DND-41 (cell line): Measurements from ENCODE around the gene CYB561D2.
A peak's percentile ranks its signal among the peaks of the same experiment; 100 is the strongest.

ENCODE experiments used
- ATAC-seq: fragments of 200-7000 bp; cut with Tn5 transposase; 3 replicates; pipeline ENCODE4 v1.9.1; 2021; ENCODE audit warnings: low read depth; ENCODE audit not compliant: insufficient read depth
- DNase-seq: peaks from one replicate; pipeline ENCODE4 v3.0.0-alpha.2; 2020
- H2AFZ ChIP-seq: 2 replicates; pipeline ENCODE4 v1.6.0; 2012; ENCODE audit warnings: low read depth, low read length
- H3K27ac ChIP-seq: 2 replicates; pipeline ENCODE4 v1.5.1; 2012; ENCODE audit warnings: low read length, inconsistent platforms
- H3K27me3 ChIP-seq: fragments of 200-600 bp; sonication (generic); 2 replicates; pipeline ENCODE4 v1.6.0; 2012; ENCODE audit warnings: low read length, mild to moderate bottlenecking, inconsistent platforms; ENCODE audit not compliant: insufficient read depth, poor library complexity
- H3K36me3 ChIP-seq: 2 replicates; pipeline ENCODE4 v1.5.1; 2012; ENCODE audit warnings: low read length, inconsistent platforms; ENCODE audit not compliant: insufficient read depth
- H3K4me1 ChIP-seq: 2 replicates; pipeline ENCODE4 v1.5.1; 2012; ENCODE audit warnings: mild to moderate bottlenecking, low read length; ENCODE audit not compliant: insufficient read depth
- H3K4me2 ChIP-seq: 2 replicates; pipeline ENCODE4 v1.6.0; 2012; ENCODE audit warnings: mild to moderate bottlenecking, moderate library complexity, low read length, inconsistent platforms; ENCODE audit not compliant: insufficient read depth
- H3K4me3 ChIP-seq, 2 experiments: fragments of 200-600 bp in 1 of 2; shearing (Covaris generic) in 1 of 2; 2 replicates each; pipeline ENCODE4 v1.5.1; 2012 to 2016; ENCODE audit warnings: inconsistent platforms in 2 of 2, low read length in 2 of 2, mild to moderate bottlenecking in 2 of 2, low read depth in 1 of 2, moderate library complexity in 1 of 2
- H3K79me2 ChIP-seq: 2 replicates; pipeline ENCODE4 v1.6.0; 2012; ENCODE audit warnings: low read length, inconsistent platforms; ENCODE audit not compliant: insufficient read depth
- H3K9ac ChIP-seq: 2 replicates; pipeline ENCODE4 v1.6.0; 2012; ENCODE audit warnings: low read depth, mild to moderate bottlenecking, inconsistent platforms, low read length, moderate library complexity
- H3K9me3 ChIP-seq: 2 replicates; pipeline ENCODE4 v1.5.1; 2012; ENCODE audit warnings: low read length, moderate library complexity, mild to moderate bottlenecking, inconsistent platforms; ENCODE audit not compliant: insufficient read depth, severe bottlenecking
- H4K20me1 ChIP-seq: 2 replicates; pipeline ENCODE4 v1.6.0; 2012; ENCODE audit warnings: low read length; ENCODE audit not compliant: insufficient read depth
- EZH2 ChIP-seq: IDR thresholded peaks from 3 replicates; pipeline ENCODE4 v1.6.1; 2012; ENCODE audit warnings: borderline replicate concordance, low read depth, mild to moderate bottlenecking, moderate library complexity, low read length, inconsistent platforms; ENCODE audit not compliant: severe bottlenecking
- TF ChIP-seq, protein P1 (sequence below): IDR thresholded peaks from 2 replicates; pipeline ENCODE4 v1.5.1; 2012; ENCODE audit warnings: borderline replicate concordance, low read length, moderate library complexity, mild to moderate bottlenecking; ENCODE audit not compliant: poor library complexity, severe bottlenecking; ENCODE audit errors: extremely low read depth

The CYB561D2 gene

DNA sequence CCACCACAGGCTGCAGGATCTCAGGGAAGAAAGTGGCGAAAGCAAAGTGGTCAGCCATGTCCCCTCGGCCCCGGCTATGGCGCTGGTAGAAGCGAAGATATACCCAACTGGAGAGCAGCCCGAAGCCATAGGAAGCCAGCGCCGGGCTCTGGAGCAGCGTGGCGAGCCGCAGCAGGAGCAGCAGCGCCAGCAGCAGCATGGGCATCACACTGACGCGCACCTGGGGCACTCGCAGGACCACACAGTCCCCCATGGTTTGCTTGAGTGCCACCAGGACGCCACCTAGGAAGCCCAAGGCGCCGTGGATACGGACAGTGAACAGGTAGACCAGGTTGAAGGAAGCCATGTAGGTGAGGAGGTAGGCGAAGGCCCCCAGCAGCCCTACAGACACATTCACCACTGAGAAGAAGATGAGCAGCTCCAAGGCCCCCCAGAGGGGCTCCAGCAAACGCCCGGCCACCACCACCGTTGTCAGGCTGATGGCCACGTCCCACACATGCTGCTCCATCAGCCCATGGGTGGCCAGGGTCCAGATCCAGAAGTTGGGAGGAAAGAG lies 7.8 kb downstream of the CYB561D2 start:
- H3K27ac ChIP-seq = peak overlapping the region; percentile 61

GRCh38 chr3:50358911-50359759 lies 8.5 kb downstream of the CYB561D2 start, which contains the start of gene TMEM115:
TSS of gene TMEM115 (minus strand) at chr3:50359521. CDS start at chr3:50359063, 458 bp downstream.
- Histone ChIP-seq H3K4me2 (peak within 1 kb of the TSS; percentile 98), H3K27ac (peak within 1 kb of the TSS; percentile 67), H3K9me3 (no peaks in the 10 kb centered on the region)

More for the DNA sequence above, 7.8 kb downstream of the CYB561D2 start:
- H3K36me3 ChIP-seq = peaks cover 54% of the 10 kb centered on the region
- no peaks in the 10 kb centered on the region for H3K27me3 ChIP-seq
- H4K20me1 ChIP-seq = peaks cover 43% of the 10 kb centered on the region
- TF ChIP-seq EZH2 = no peak
- TF ChIP-seq, protein P1, sequence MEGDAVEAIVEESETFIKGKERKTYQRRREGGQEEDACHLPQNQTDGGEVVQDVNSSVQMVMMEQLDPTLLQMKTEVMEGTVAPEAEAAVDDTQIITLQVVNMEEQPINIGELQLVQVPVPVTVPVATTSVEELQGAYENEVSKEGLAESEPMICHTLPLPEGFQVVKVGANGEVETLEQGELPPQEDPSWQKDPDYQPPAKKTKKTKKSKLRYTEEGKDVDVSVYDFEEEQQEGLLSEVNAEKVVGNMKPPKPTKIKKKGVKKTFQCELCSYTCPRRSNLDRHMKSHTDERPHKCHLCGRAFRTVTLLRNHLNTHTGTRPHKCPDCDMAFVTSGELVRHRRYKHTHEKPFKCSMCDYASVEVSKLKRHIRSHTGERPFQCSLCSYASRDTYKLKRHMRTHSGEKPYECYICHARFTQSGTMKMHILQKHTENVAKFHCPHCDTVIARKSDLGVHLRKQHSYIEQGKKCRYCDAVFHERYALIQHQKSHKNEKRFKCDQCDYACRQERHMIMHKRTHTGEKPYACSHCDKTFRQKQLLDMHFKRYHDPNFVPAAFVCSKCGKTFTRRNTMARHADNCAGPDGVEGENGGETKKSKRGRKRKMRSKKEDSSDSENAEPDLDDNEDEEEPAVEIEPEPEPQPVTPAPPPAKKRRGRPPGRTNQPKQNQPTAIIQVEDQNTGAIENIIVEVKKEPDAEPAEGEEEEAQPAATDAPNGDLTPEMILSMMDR = no peak
- H3K4me2 ChIP-seq = peak overlapping the region; percentile 98
- H3K9ac ChIP-seq = peak overlapping the region; percentile 70
- H3K4me3 ChIP-seq = peak overlapping the region; percentile 64 to 67; a peak in 3 of 4 replicates
- peaks cover 54% of the 10 kb centered on the region for H3K79me2 ChIP-seq
- no peak overlapping the region for H2AFZ ChIP-seq
- H3K4me1 ChIP-seq = peaks cover 44% of the 10 kb centered on the region
- H3K9me3 ChIP-seq = no peaks in the 10 kb centered on the region
- no peak for DNase-seq
- ATAC-seq = no peak

DNA sequence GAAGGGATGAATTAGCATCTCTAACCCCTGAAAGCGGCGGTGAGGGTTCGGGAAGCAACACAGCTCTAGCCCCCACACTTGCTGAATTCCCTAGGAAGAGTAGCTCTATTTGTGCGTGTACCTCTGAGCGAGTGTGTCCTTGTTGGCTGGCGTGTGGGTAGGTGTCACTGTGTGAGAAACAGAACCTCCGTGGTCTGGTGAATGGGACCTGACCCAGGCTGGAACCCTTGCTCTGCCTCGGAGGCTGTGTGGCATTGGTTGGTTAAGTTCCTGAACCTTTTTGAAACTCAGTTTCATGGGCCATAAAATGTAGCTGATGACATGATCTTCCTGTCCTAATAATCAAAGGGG lies 9.1 kb downstream of the CYB561D2 start:
- ATAC-seq = no peak
- DNase-seq = no peak
- H3K36me3 ChIP-seq = peaks cover 41% of the 10 kb centered on the region
- peak overlapping the region in 1 of 2 experiments; percentile 67; a peak in 2 of 4 replicates for H3K4me3 ChIP-seq
- peak overlapping the region; percentile 98 for H2AFZ ChIP-seq
- peaks cover 44% of the 10 kb centered on the region for H3K4me1 ChIP-seq
- peaks cover 39% of the 10 kb centered on the region for H4K20me1 ChIP-seq
- peak overlapping the region; percentile 67 for H3K27ac ChIP-seq
- no peaks in the 10 kb centered on the region for H3K9me3 ChIP-seq
- H3K27me3 ChIP-seq = no peaks in the 10 kb centered on the region
- H3K79me2 ChIP-seq = peaks cover 45% of the 10 kb centered on the region
- peak overlapping the region; percentile 70 for H3K9ac ChIP-seq
- no peak for TF ChIP-seq EZH2
- TF ChIP-seq, protein P1 = no peak
- peak overlapping the region; percentile 98 for H3K4me2 ChIP-seq

More at GRCh38 chr3:50358911-50359759, 8.5 kb downstream of the CYB561D2 start, which contains the start of gene TMEM115:
- H3K4me3 ChIP-seq = peak within 1 kb of the TSS; percentile 64 to 67; a peak in 3 of 4 replicates
- H3K36me3 ChIP-seq = peaks cover 47% of the 10 kb centered on the region
- peaks cover 39% of the 10 kb centered on the region for H4K20me1 ChIP-seq
- peak within 1 kb of the TSS; percentile 98 for H2AFZ ChIP-seq
- peaks cover 44% of the 10 kb centered on the region for H3K4me1 ChIP-seq
- H3K27me3 ChIP-seq = no peaks in the 10 kb centered on the region
- ATAC-seq = peak; percentile 100
- H3K79me2 ChIP-seq = peaks cover 50% of the 10 kb centered on the region
- no peak for TF ChIP-seq EZH2
- TF ChIP-seq, protein P1 = no peak
- peak; percentile 98 for DNase-seq
- peak within 1 kb of the TSS; percentile 70 for H3K9ac ChIP-seq
